OCI-LY3 (cell line): Measurements from ENCODE around the gene PITPNM3.

Experiments used
- H2AFZ ChIP-seq: fragments of 200-600, 300-600 bp; shearing (Covaris generic); 2 replicates; pipeline ENCODE4 v1.6.0; 2014; ENCODE audit warnings: antibody characterized with exemption, low read depth, low read length
- H3K27ac ChIP-seq: fragments of 200-600, 300-600 bp; sonication (generic); 2 replicates; pipeline ENCODE4 v1.5.1; 2014; ENCODE audit warnings: mild to moderate bottlenecking, low read length, moderate library complexity, mixed read lengths
- H3K27me3 ChIP-seq: fragments of 200-600, 300-600 bp; sonication (generic); 2 replicates; pipeline ENCODE4 v1.6.1; 2014; ENCODE audit warnings: low read depth, low read length, mixed read lengths
- H3K36me3 ChIP-seq: fragments of 200-600, 300-600 bp; sonication (generic); replicated peaks from 2 replicates; pipeline ENCODE3; 2014; ENCODE audit warnings: low read depth, low read length, mixed read lengths
- H3K4me1 ChIP-seq: fragments of 300-600, 200-600 bp; sonication (generic); 2 replicates; pipeline ENCODE4 v1.6.1; 2014; ENCODE audit warnings: low read length, mixed read lengths
- H3K4me2 ChIP-seq: fragments of 200-600, 300-600 bp; sonication (generic); 2 replicates; pipeline ENCODE4 v1.6.1; 2014; ENCODE audit warnings: low read length, mixed read lengths
- H3K4me3 ChIP-seq: fragments of 300-600, 200-600 bp; sonication (generic); 2 replicates; pipeline ENCODE4 v1.5.1; 2014; ENCODE audit warnings: antibody characterized with exemption, mild to moderate bottlenecking, low read length, moderate library complexity
- H3K79me2 ChIP-seq: fragments of 300-600, 200-600 bp; shearing (Covaris generic); 2 replicates; pipeline ENCODE4 v1.6.1; 2014; ENCODE audit warnings: mild to moderate bottlenecking, low read length, mixed read lengths
- H3K9ac ChIP-seq: fragments of 300-600, 200-600 bp; shearing (Covaris generic); 2 replicates; pipeline ENCODE4 v1.6.0; 2014; ENCODE audit warnings: mild to moderate bottlenecking, low read length, moderate library complexity
- H3K9me3 ChIP-seq: fragments of 200-600, 300-600 bp; shearing (Covaris generic); 2 replicates; pipeline ENCODE4 v1.6.1; 2014; ENCODE audit warnings: low read length, mixed read lengths; ENCODE audit not compliant: insufficient read depth
- H4K20me1 ChIP-seq: fragments of 200-600, 300-600 bp; sonication (generic); 2 replicates; pipeline ENCODE4 v1.6.1; 2016; ENCODE audit warnings: low read length, mixed read lengths; ENCODE audit not compliant: insufficient read depth
- EZH2phosphoT487 ChIP-seq: fragments of 200-600 bp; shearing (Covaris generic); IDR thresholded peaks from 2 replicates; pipeline ENCODE4 v1.6.1; 2018; ENCODE audit warnings: antibody characterized with exemption, mixed run types, low read depth
- TF ChIP-seq, protein P1 (sequence below): fragments of 200-600, 300-600 bp; sonication (generic); IDR thresholded peaks from 2 replicates; pipeline ENCODE4 v1.5.1; 2014; ENCODE audit warnings: antibody characterized with exemption, low read length, low read depth

Gene PITPNM3

DNA sequence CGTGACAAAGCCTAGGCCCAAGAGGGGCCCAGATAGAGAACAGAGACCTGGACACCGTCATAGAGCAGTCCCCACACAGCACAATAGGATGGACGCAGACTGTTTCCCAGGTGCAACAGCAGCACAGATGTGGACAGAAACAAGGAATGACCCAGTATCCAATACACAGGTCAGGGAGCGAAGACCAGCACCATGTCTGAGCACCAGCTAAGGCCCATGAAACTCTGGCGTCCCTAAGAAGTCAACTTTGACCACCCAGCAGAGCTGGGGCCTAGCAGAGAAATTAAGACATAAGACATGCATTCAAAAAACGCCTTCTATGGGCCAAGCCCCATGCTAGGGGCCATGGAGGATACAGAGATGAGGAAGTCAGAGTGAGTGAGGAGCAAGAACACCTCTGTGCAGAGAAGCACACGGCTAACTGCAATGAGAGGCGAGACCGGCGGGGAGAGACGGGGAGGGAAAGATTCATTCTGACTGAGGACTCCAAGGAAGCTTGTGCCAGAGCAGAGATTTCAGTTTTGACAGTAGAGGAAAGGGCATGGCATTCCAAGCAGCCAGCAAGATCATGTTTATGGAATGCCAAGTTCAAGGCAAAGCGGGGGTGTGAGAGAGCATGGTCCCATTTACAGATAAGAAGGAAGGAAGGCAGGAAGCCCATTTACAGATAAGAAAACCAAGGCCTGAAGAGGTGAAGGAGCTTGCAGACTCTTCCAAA, 50.8 kb downstream of the PITPNM3 start:
- H3K4me3 ChIP-seq = no peak overlapping the region
- no peak overlapping the region for H3K4me2 ChIP-seq
- no peaks in the 10 kb centered on the region for H3K36me3 ChIP-seq
- no peaks in the 10 kb centered on the region for H4K20me1 ChIP-seq
- no peaks in the 10 kb centered on the region for H3K27me3 ChIP-seq
- H2AFZ ChIP-seq = no peak overlapping the region
- H3K9ac ChIP-seq = no peak overlapping the region
- no peaks in the 10 kb centered on the region for H3K79me2 ChIP-seq
- H3K27ac ChIP-seq = no peak overlapping the region
- TF ChIP-seq EZH2phosphoT487 = no peak
- H3K4me1 ChIP-seq = no peaks in the 10 kb centered on the region
- no peaks in the 10 kb centered on the region for H3K9me3 ChIP-seq

DNA sequence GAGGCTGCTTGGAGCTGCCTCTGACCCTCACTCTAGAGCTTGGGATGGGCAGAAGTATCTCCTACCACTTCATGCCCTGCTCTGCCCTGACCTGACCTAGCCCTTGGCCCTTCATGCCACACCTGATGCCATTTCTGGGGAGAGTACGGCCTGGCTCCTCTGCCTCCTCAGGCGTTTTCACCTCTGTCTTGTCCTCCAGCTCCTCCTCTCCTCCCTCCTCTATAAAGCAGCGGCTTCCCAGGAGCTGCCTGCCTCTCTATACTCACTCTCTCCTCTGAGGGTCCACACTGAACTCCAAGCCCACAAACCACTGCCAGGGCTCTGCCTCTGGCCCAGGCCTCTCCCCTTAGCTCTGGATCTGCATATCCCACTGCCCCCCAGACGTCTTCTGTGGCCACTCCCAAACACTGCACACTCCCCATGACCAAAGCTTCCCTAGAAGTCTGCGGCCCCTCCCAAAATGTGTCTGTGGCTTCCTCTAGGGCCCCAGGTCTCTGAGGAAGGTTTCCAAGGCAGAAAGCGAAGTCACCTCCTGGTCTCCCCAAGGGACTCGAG, 52.6 kb downstream of the PITPNM3 start:
- Histone ChIP-seq H3K4me2 (no peak overlapping the region), H3K36me3 (no peaks in the 10 kb centered on the region)
- no peak for TF ChIP-seq EZH2phosphoT487
- TF ChIP-seq, protein P1, sequence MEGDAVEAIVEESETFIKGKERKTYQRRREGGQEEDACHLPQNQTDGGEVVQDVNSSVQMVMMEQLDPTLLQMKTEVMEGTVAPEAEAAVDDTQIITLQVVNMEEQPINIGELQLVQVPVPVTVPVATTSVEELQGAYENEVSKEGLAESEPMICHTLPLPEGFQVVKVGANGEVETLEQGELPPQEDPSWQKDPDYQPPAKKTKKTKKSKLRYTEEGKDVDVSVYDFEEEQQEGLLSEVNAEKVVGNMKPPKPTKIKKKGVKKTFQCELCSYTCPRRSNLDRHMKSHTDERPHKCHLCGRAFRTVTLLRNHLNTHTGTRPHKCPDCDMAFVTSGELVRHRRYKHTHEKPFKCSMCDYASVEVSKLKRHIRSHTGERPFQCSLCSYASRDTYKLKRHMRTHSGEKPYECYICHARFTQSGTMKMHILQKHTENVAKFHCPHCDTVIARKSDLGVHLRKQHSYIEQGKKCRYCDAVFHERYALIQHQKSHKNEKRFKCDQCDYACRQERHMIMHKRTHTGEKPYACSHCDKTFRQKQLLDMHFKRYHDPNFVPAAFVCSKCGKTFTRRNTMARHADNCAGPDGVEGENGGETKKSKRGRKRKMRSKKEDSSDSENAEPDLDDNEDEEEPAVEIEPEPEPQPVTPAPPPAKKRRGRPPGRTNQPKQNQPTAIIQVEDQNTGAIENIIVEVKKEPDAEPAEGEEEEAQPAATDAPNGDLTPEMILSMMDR = no peak

DNA sequence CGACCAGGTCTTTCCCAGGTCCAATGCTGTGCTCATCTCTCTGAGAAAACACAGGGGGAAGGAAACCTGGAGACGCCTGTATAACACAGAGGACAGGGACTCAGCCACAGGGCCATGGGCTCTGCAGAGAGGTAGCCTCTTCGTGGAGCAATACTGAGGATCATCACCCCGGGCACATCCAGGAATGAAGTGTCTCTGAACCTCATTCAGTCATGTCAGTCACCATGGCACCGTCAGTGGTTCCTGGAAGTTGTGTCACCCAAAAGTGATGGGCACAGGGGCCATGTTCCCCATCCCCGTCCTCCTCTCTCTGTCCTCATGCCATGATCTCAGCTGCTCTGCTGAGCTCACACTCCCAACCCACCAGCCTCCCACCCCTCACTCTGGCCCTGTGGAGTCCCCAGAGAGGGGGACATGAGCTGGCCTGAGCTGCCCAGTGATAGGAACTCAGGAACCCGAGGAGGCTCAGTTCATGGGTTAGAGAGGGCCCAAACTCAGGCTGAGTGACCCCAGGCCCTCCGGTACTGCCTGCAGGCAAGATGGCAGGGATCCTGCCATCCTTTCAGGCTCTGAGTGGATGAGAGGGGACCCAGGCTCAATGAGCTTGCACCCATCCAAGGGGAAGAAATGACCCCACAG, 53.4 kb downstream of the PITPNM3 start:
- H3K79me2 ChIP-seq = no peaks in the 10 kb centered on the region

More for the DNA sequence above, 52.6 kb downstream of the PITPNM3 start:
- Histone ChIP-seq H3K27me3 (no peaks in the 10 kb centered on the region), H3K79me2 (no peaks in the 10 kb centered on the region), H2AFZ (no peak overlapping the region), H3K27ac (no peak overlapping the region), H4K20me1 (no peaks in the 10 kb centered on the region), H3K9me3 (no peaks in the 10 kb centered on the region), H3K4me1 (no peaks in the 10 kb centered on the region), H3K4me3 (no peak overlapping the region), H3K9ac (no peak overlapping the region)

DNA sequence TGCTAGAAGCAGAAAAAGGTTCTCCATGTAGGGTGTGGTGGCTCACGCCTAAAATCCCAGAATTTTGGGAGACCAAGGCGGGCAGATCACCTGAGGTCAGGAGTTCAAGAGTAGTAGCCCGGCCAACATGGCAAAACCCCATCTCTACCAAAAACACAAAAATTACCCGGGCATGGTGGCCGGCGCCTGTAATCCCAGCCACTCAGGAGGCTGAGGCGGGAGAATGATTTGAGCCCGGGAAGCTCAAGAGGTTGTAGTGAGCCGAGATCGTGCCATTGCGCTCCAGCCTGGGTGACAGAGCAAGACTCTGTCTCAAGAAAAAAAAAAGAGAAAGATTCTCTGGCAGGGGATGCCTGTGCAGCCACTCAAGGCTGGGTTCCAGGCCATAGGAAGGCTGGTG, 54.2 kb downstream of the PITPNM3 start:
- Histone ChIP-seq H2AFZ (no peak overlapping the region), H3K79me2 (no peaks in the 10 kb centered on the region), H3K27ac (no peak overlapping the region), H4K20me1 (no peaks in the 10 kb centered on the region), H3K27me3 (no peaks in the 10 kb centered on the region), H3K4me2 (no peak overlapping the region), H3K4me3 (no peak overlapping the region), H3K9me3 (no peaks in the 10 kb centered on the region), H3K9ac (no peak overlapping the region), H3K36me3 (no peaks in the 10 kb centered on the region), H3K4me1 (no peaks in the 10 kb centered on the region)
- TF ChIP-seq, protein P1 = no peak
- no peak for TF ChIP-seq EZH2phosphoT487

More for the DNA sequence above, 53.4 kb downstream of the PITPNM3 start:
- no peak overlapping the region for H3K4me3 ChIP-seq
- H3K9ac ChIP-seq = no peak overlapping the region
- H3K27me3 ChIP-seq = no peaks in the 10 kb centered on the region
- H3K36me3 ChIP-seq = no peaks in the 10 kb centered on the region
- no peak for TF ChIP-seq EZH2phosphoT487
- TF ChIP-seq, protein P1 = no peak
- H4K20me1 ChIP-seq = no peaks in the 10 kb centered on the region
- no peaks in the 10 kb centered on the region for H3K9me3 ChIP-seq
- H3K4me1 ChIP-seq = no peaks in the 10 kb centered on the region
- no peak overlapping the region for H2AFZ ChIP-seq
- no peak overlapping the region for H3K27ac ChIP-seq
- no peak overlapping the region for H3K4me2 ChIP-seq
